SK-N-SH (cell line): ENCODE results near the gene DUSP5. TPM values are rescaled to one million over a fixed set of nuclear protein-coding genes. Genes with fewer than 3 reads are reported as not detected.

Experiments used
- CTCF ChIA-PET: fragments of 300-600, 350-600 bp; formaldehyde crosslinking; extraction: SDS; loops from one replicate; lab custom pipeline; 2021; lab: Yijun Ruan, JAX
- POLR2A ChIA-PET: fragments of 350-600 bp; sonication (Branson Sonifier 250); formaldehyde crosslinking; extraction: SDS; loops from one replicate; lab custom pipeline; 2020; ENCODE audit warnings: antibody characterized with exemption, inconsistent platforms; lab: Yijun Ruan, JAX
- DNase-seq: peaks from one replicate; pipeline ENCODE4 v3.0.0; 2012
- H2AFZ ChIP-seq: fragments of 200-600 bp; sonication (generic); 2 replicates; pipeline ENCODE4 v1.8.1; 2016; ENCODE audit warnings: antibody characterized with exemption, mild to moderate bottlenecking, low read depth
- H3F3A ChIP-seq: fragments of 200-600 bp; sonication (generic); replicated peaks from 2 replicates; pipeline ENCODE3; 2016; ENCODE audit warnings: antibody characterized with exemption, mild to moderate bottlenecking; ENCODE audit not compliant: insufficient read depth
- H3K27ac ChIP-seq, 2 experiments: fragments of 200-500 bp in 1 of 2; fragments of 200-600 bp in 1 of 2; sonication (Bioruptor generic) in 1 of 2; sonication (generic), shearing (Covaris generic) in 1 of 2; 2 replicates each; pipeline versions ENCODE4 v1.5.1 to v1.6.1; 2014 to 2016; ENCODE audit warnings: low read depth in 2 of 2, inconsistent platforms in 1 of 2, low read length in 1 of 2, mild to moderate bottlenecking in 1 of 2, mixed read lengths in 1 of 2
- H3K27me3 ChIP-seq: fragments of 200-600 bp; sonication (generic), shearing (Covaris generic); 2 replicates; pipeline ENCODE4 v1.6.1; 2016; ENCODE audit warnings: mixed run types; ENCODE audit not compliant: insufficient read depth
- H3K36me3 ChIP-seq, 2 experiments: fragments of 200-500 bp in 1 of 2; fragments of 200-600 bp in 1 of 2; sonication (Bioruptor generic) in 1 of 2; sonication (generic) in 1 of 2; replicated peaks in 1 of 2; 2 replicates each; pipeline versions ENCODE3 to v1.5.1; 2014 to 2016; ENCODE audit warnings: low read length in 1 of 2, mild to moderate bottlenecking in 1 of 2; ENCODE audit not compliant: insufficient read depth in 2 of 2, control insufficient read depth in 1 of 2
- H3K4me1 ChIP-seq, 2 experiments: fragments of 200-500 bp in 1 of 2; fragments of 200-600 bp in 1 of 2; sonication (Bioruptor generic) in 1 of 2; sonication (generic), shearing (Covaris generic) in 1 of 2; 2 replicates each; pipeline versions ENCODE4 v1.5.1 to v1.6.1; 2014 to 2016; ENCODE audit warnings: low read depth in 1 of 2, low read length in 1 of 2, mixed run types in 1 of 2; ENCODE audit not compliant: insufficient read depth in 2 of 2, control insufficient read depth in 1 of 2
- H3K4me2 ChIP-seq: fragments of 200-600 bp; sonication (generic), shearing (Covaris generic); 2 replicates; pipeline ENCODE4 v1.6.1; 2017; ENCODE audit warnings: mixed run types
- H3K4me3 ChIP-seq, 2 experiments: fragments of 200-500 bp in 1 of 2; fragments of 200-600 bp in 1 of 2; sonication (Bioruptor generic) in 1 of 2; sonication (generic), shearing (Covaris generic) in 1 of 2; 2 replicates each; pipeline versions ENCODE4 v1.5.1 to v1.8.1; 2014 to 2016; ENCODE audit warnings: low read depth in 2 of 2, inconsistent platforms in 1 of 2, low read length in 1 of 2, mild to moderate bottlenecking in 1 of 2, mixed read lengths in 1 of 2, moderate library complexity in 1 of 2
- H3K79me2 ChIP-seq: fragments of 200-600 bp; sonication (generic); 2 replicates; pipeline ENCODE4 v1.8.1; 2017; ENCODE audit warnings: mild to moderate bottlenecking; ENCODE audit not compliant: insufficient read depth
- H3K9ac ChIP-seq: fragments of 200-600 bp; sonication (generic); 2 replicates; pipeline ENCODE4 v1.6.1; 2017; ENCODE audit warnings: mixed run types
- H3K9me2 ChIP-seq: fragments of 200-600 bp; sonication (generic); 2 replicates; pipeline ENCODE4 v1.6.1; 2017; ENCODE audit warnings: mixed run types
- H3K9me3 ChIP-seq: fragments of 200-600 bp; sonication (generic); 2 replicates; pipeline ENCODE4 v1.6.1; 2017; ENCODE audit warnings: mixed run types, mild to moderate bottlenecking, moderate library complexity
- H4K20me1 ChIP-seq: fragments of 200-600 bp; sonication (generic); 2 replicates; pipeline ENCODE4 v1.6.1; 2017; ENCODE audit warnings: mild to moderate bottlenecking, mixed run types; ENCODE audit not compliant: insufficient read depth
- CHD2 ChIP-seq: fragments of 150-350 bp; IDR thresholded peaks from 2 replicates; pipeline ENCODE4 v1.6.1; 2018; ENCODE audit warnings: low read length; ENCODE audit not compliant: partially characterized antibody
- CTCF ChIP-seq: fragments of 200-600 bp; sonication (generic); IDR thresholded peaks from 2 replicates; pipeline ENCODE4 v1.6.1; 2017; ENCODE audit warnings: antibody characterized with exemption, mild to moderate bottlenecking, moderate library complexity
- EP300 ChIP-seq, 2 experiments: IDR thresholded peaks; 2 replicates each; pipeline versions ENCODE4 v1.4.0 to v1.6.1; 2012; ENCODE audit warnings: borderline replicate concordance in 1 of 2, low read depth in 1 of 2, low read length in 1 of 2
- FOSL2 ChIP-seq: IDR thresholded peaks from 2 replicates; pipeline ENCODE4 v1.4.0; 2012; ENCODE audit warnings: low read depth, mild to moderate bottlenecking, moderate library complexity, borderline replicate concordance
- JUND ChIP-seq: IDR thresholded peaks from 2 replicates; pipeline ENCODE4 v1.4.0; 2012
- MEF2A ChIP-seq: IDR thresholded peaks from 2 replicates; pipeline ENCODE4 v1.4.0; 2012; ENCODE audit warnings: low read depth, borderline replicate concordance
- MXI1 ChIP-seq: IDR thresholded peaks from 2 replicates; pipeline ENCODE4 v1.6.1; 2012; ENCODE audit warnings: mild to moderate bottlenecking, low read depth, low read length, improper control_type of control experiment
- NFIC ChIP-seq: IDR thresholded peaks from 2 replicates; pipeline ENCODE4 v1.4.0; 2012; ENCODE audit warnings: borderline replicate concordance
- PBX3 ChIP-seq: IDR thresholded peaks from 2 replicates; pipeline ENCODE4; 2012
- POLR2AphosphoS5 ChIP-seq: IDR thresholded peaks from 2 replicates; pipeline ENCODE4 v1.6.1; 2012; ENCODE audit warnings: low read depth, low read length
- RFX5 ChIP-seq: IDR thresholded peaks from 2 replicates; pipeline ENCODE4 v1.6.1; 2012; ENCODE audit warnings: mild to moderate bottlenecking, improper control_type of control experiment, low read length
- RXRA ChIP-seq: IDR thresholded peaks from 2 replicates; pipeline ENCODE4 v1.4.0; 2012; ENCODE audit warnings: low read depth, mild to moderate bottlenecking, borderline replicate concordance
- SIN3A ChIP-seq: IDR thresholded peaks from 2 replicates; pipeline ENCODE4 v1.6.1; 2012; ENCODE audit warnings: low read depth, mild to moderate bottlenecking, low read length, moderate library complexity, borderline replicate concordance
- TCF12 ChIP-seq: IDR thresholded peaks from 2 replicates; pipeline ENCODE4 v1.4.0; 2012
- USF1 ChIP-seq: IDR thresholded peaks from 2 replicates; pipeline ENCODE4 v1.4.0; 2012; ENCODE audit warnings: low read depth, borderline replicate concordance
- WGBS: methylation state at CpG from one replicate; pipeline ENCODE4 v1.1.6; 2017; ENCODE audit warnings: low lambda C conversion rate; 5-methylcytosine and 5-hydroxymethylcytosine counted together
- polyA plus RNA-seq, 3 experiments: library from polyadenylated mRNA; depleted of rRNA; stranded (reverse); fragments of >200 nt; gene quantifications; 2 replicates each; pipeline ENCODE4 v1.2.3, GENCODE V29; 2012
- TF ChIP-seq, protein P1 (sequence below): IDR thresholded peaks from 2 replicates; pipeline ENCODE4 v1.4.0; 2012; ENCODE audit warnings: low read depth
- TF ChIP-seq, protein P2 (sequence below): fragments of 150-350 bp; IDR thresholded peaks from 2 replicates; pipeline ENCODE4 v1.6.1; 2017; ENCODE audit warnings: antibody characterized with exemption, low read length, low read depth, borderline replicate concordance

DUSP5 gene
- polyA plus RNA-seq, 1 of the 3 experiments (the other 2 are of a cell fraction) = 52.0 TPM

DNA sequence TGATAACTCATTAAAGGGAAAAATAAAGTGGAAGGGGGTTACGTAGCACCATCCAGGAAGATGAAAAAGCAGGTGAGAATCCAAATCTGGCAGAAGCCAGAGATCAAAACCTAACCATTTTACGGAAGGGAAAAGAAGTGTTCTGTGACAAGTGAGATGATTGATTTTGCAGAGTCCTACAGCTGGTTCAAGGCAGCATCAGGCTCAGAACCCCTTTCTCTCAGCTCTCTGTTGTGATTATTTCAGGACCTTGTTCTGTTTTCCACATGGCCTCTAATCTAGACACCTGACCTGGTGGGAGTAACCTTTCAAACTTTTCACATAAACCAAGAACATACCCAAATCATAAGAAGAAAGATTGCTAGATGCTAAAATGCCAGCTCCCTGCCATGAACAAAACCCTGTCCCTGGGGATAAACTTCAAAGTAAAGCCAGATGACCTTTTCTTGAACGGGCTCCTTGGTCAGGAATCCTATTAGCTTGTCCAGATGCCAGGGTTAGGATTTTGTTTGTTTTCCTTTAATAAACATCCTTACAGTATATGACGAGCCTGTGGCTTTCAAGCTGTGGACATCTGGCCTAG is 5.9 kb downstream of the DUSP5 start:
- 58% methylated on average over 4 of the region's 4 CpGs for whole genome bisulfite sequencing
- Histone ChIP-seq H3K27me3 (no peaks in the 10 kb centered on the region), H3K9me3 (no peaks in the 10 kb centered on the region), H3K36me3 (peaks cover 13 to 29% of the 10 kb centered on the region in 2 experiments), H3K9me2 (no peaks in the 10 kb centered on the region), H3K4me2 (peak overlapping the region; percentile 82), H3K4me1 (peaks cover 39 to 47% of the 10 kb centered on the region in 2 experiments), H3K4me3 (peak overlapping the region in 1 of 2 experiments; percentile 24; a peak in 1 of 4 replicates), H3K79me2 (peaks cover 91% of the 10 kb centered on the region), H4K20me1 (peaks cover 17% of the 10 kb centered on the region), H3K27ac (peak overlapping the region; percentile 80 to 90), H3K9ac (peak overlapping the region; percentile 17; the same call in 1 of the 2 replicates), H3F3A (peaks cover 35% of the 10 kb centered on the region), H2AFZ (no peak overlapping the region)
- DNase-seq = no peak
- ChIA-PET CTCF (interaction anchor here (2.3 kb wide), 1 partner anchor 149 kb away, joined by 10 read pairs; no protein-coding TSS in a partner anchor), POLR2A (no interaction called here)
- TF ChIP-seq USF1 (no peak), CHD2 (no peak), TCF12 (no peak), SIN3A (no peak), MEF2A (no peak), MXI1 (no peak), FOSL2 (no peak), POLR2AphosphoS5 (no peak), RFX5 (no peak)
- TF ChIP-seq, protein P1, sequence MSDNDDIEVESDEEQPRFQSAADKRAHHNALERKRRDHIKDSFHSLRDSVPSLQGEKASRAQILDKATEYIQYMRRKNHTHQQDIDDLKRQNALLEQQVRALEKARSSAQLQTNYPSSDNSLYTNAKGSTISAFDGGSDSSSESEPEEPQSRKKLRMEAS = no peak

DNA sequence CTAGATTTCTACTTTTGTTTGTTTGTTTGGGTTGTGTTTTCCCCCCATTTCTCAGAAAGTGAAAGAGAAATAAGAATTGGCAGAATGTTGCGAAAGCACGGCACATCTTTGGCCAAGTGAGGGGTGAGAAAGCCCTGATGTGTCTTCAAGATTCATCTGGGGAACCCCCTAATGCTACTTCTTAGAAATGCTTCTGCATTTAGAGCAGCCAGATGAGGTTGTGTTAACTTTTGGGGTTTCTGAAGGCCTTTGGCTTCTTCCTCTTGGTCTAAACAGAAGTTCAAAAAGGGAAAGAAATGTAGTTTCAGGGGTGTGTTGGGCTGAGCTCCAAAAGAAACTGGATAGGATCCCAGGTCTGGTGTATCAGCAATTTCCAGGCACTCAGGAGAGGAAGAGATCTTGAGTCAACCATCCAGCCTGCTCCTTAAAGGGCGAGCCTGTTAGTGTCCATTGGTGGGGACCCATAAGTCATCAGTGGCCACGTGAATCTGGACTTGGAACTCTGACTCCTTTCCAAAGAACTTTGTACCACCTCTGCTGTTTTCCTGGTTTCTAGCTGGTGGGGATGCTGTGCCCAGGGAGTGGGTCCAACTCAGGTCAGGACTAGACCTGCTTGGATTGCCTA is 6.5 kb downstream of the DUSP5 start:
- H3F3A ChIP-seq = peaks cover 32% of the 10 kb centered on the region
- peak overlapping the region; percentile 17; the same call in 1 of the 2 replicates for H3K9ac ChIP-seq
- H2AFZ ChIP-seq = no peak overlapping the region
- no peaks in the 10 kb centered on the region for H3K9me2 ChIP-seq
- peaks cover 90% of the 10 kb centered on the region for H3K79me2 ChIP-seq
- H3K9me3 ChIP-seq = no peaks in the 10 kb centered on the region
- CTCF ChIA-PET = interaction anchor here (0.9 to 2.3 kb wide), 2 partner anchors 150 to 168 kb away, joined by 3 to 10 read pairs; no protein-coding TSS in a partner anchor
- DNase-seq = no peak
- peak overlapping the region; percentile 80 to 90 for H3K27ac ChIP-seq
- peak overlapping the region; percentile 82 for H3K4me2 ChIP-seq
- peaks cover 39 to 41% of the 10 kb centered on the region in 2 experiments for H3K4me1 ChIP-seq
- H3K36me3 ChIP-seq = peaks cover 14 to 29% of the 10 kb centered on the region in 2 experiments
- 38% methylated on average over 4 of the region's 4 CpGs for WGBS
- POLR2A ChIA-PET = no interaction called here
- H4K20me1 ChIP-seq = peaks cover 11% of the 10 kb centered on the region
- no peaks in the 10 kb centered on the region for H3K27me3 ChIP-seq
- H3K4me3 ChIP-seq = peak overlapping the region in 1 of 2 experiments; percentile 24; a peak in 1 of 4 replicates
- TF ChIP-seq JUND = 0 out of 2 replicates have a peak, but pooled peaks have one; percentile 26
- peak; percentile 24; the same call in 1 of the 2 replicates for TF ChIP-seq RXRA
- peak in 1 of 2 experiments; percentile 38; a peak in 1 of 4 replicates for TF ChIP-seq EP300 (IDR thresholded peaks at IDR 0.05; ENCODE audit: borderline replicate concordance in 1 of 2, low read depth in 1 of 2, low read length in 1 of 2)
- TF ChIP-seq TCF12 = peak; percentile 56; the same call in 1 of the 2 replicates
- TF ChIP-seq, protein P1 = peak; percentile 60; the same call in 1 of the 2 replicates
- peak; percentile 35; the same call in 1 of the 2 replicates for TF ChIP-seq PBX3
- TF ChIP-seq MXI1 = no peak
- TF ChIP-seq USF1 = peak; percentile 38; the same call in 1 of the 2 replicates
- TF ChIP-seq, protein P2, sequence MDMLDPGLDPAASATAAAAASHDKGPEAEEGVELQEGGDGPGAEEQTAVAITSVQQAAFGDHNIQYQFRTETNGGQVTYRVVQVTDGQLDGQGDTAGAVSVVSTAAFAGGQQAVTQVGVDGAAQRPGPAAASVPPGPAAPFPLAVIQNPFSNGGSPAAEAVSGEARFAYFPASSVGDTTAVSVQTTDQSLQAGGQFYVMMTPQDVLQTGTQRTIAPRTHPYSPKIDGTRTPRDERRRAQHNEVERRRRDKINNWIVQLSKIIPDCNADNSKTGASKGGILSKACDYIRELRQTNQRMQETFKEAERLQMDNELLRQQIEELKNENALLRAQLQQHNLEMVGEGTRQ = no peak
- peak; percentile 86 for TF ChIP-seq NFIC
- no peak for TF ChIP-seq CTCF
